HG03095 (cell line): ENCODE results near the gene RTEL1.

Source experiments
- ATAC-seq: cut with Tn5 transposase; IDR thresholded peaks from one replicate; pipeline ENCODE4 v1.9.1; 2021; ENCODE audit warnings: moderate library complexity; ENCODE audit not compliant: unreplicated experiment

Gene RTEL1

GRCh38 chr20:63737945-63738686 is 80.0 kb downstream of the RTEL1 start:
- no peak for ATAC-seq

GRCh38 chr20:63738687-63739129 is 80.6 kb downstream of the RTEL1 start:
- ATAC-seq: no peak

GRCh38 chr20:63739130-63740069 is 81.3 kb downstream of the RTEL1 start, which contains the start of gene SLC2A4RG:
SLC2A4RG (plus strand) TSS chr20:63739776; CDS start chr20:63739913, 137 bp downstream.
- ATAC-seq: peak; percentile 39

- ATAC-seq: no peak
Observed at GRCh38 chr20:63740070-63740626, 82.0 kb downstream of the RTEL1 start.

- ATAC-seq: no peak
Observed at GRCh38 chr20:63740627-63741353, 82.7 kb downstream of the RTEL1 start.

- ATAC-seq: no peak
Observed at GRCh38 chr20:63741354-63741675, 83.2 kb downstream of the RTEL1 start.

- no peak for ATAC-seq
Observed at GRCh38 chr20:63741676-63742380, 83.7 kb downstream of the RTEL1 start.

- no peak for ATAC-seq
Observed at GRCh38 chr20:63742381-63743024, 84.4 kb downstream of the RTEL1 start.

GRCh38 chr20:63743210-63743970 is 85.3 kb downstream of the RTEL1 start:
- ATAC-seq: no peak

- ATAC-seq: no peak
Observed at GRCh38 chr20:63744158-63744557, 86.0 kb downstream of the RTEL1 start.

- ATAC-seq: no peak
Observed at GRCh38 chr20:63744574-63745423, 86.7 kb downstream of the RTEL1 start.

GRCh38 chr20:63745424-63745805 is 87.3 kb downstream of the RTEL1 start:
- ATAC-seq: no peak
